ENCODE measurements around the gene POLE.

Gene POLE

DNA sequence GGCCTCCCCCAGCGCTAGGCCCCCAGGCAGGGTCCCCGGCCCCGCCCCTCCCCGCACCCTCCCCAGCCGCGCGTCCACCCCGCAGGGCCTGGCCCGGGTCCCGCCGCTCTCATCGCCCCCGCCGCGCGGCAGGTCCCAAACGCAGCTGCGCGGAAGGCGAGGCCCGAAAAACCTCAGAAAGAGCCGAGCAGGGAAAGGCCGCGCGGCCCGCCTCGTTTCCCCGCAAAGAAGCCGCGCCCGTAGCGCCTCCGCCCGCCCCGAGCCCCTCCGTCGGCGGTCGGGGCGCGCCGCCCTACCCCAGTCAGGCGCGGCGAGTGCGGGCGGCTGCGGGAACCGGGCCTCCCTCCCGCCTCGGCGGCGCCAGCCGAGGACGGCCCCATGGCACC, 324 bp downstream of the POLE start:
- H3K27ac Mint-ChIP-seq = peak overlapping the region; percentile 78
- intact Hi-C loops (cut with micrococcal nuclease) = loop anchor here (2.0 kb wide), 1 partner anchor 24 kb away; the partner anchor contains the start of gene PGAM5
- H3K4me3 Mint-ChIP-seq = peak overlapping the region; percentile 85
- H3K9me3 Mint-ChIP-seq = no peaks in the 10 kb centered on the region
- H3K27me3 Mint-ChIP-seq = peaks cover 8% of the 10 kb centered on the region
- H3K4me1 Mint-ChIP-seq (ENCODE audit: low read depth) = peaks cover 22% of the 10 kb centered on the region
- H3K36me3 Mint-ChIP-seq (ENCODE audit: low read depth) = no peaks in the 10 kb centered on the region

DNA sequence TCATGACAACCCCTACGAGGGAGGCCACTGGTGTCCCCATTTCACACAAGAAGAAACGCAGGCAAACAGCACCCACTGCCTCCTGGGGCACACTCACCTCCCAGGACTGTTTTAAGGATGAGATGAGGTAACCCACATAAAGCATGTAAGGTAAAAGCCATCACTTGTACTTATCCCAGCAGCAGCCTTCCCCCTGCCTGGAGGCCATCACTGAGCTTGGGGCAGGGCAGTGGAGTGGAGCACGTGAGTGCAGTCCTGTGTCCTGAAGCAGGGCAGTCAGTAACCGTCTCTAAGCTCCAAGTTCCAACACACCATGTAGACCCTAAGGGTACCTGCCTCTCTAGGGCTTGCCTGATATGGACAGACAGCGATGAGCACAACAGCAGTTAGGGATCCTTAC, 1.7 kb downstream of the POLE start:
- Mint-ChIP-seq H3K4me3 (no peak overlapping the region), H3K36me3 (ENCODE audit: low read depth) (peaks cover 10% of the 10 kb centered on the region), H3K27ac (no peak overlapping the region), H3K9me3 (no peaks in the 10 kb centered on the region), H3K4me1 (ENCODE audit: low read depth) (peaks cover 22% of the 10 kb centered on the region), H3K27me3 (peaks cover 8% of the 10 kb centered on the region)
- intact Hi-C loops (cut with micrococcal nuclease) = no loop called here

DNA sequence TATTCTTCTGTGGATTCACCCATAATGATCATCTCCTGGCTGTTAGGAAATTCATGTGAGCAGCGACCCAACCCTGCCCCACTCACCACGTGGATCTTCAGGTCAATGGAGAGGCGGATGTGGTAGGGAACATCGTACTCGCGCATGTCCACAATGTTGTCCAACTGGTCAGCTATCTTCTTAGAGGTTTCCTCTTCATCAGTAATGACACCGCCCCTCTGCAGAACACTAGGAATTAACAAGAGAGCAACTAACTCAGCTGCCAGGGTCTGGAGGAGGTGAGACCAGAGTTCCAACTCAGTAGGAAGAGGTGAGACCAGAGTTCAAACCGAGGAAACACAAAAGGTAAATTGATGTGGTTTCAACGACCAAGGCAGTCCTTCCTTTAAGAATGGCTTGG, 9.7 kb downstream of the POLE start:
- H3K27me3 Mint-ChIP-seq = no peaks in the 10 kb centered on the region
- intact Hi-C loops (cut with micrococcal nuclease) = no loop called here
- H3K36me3 Mint-ChIP-seq (ENCODE audit: low read depth) = peaks cover 90% of the 10 kb centered on the region
- H3K27ac Mint-ChIP-seq = no peak overlapping the region
- no peaks in the 10 kb centered on the region for H3K4me1 Mint-ChIP-seq (ENCODE audit: low read depth)
- no peaks in the 10 kb centered on the region for H3K9me3 Mint-ChIP-seq
- H3K4me3 Mint-ChIP-seq = no peak overlapping the region

DNA sequence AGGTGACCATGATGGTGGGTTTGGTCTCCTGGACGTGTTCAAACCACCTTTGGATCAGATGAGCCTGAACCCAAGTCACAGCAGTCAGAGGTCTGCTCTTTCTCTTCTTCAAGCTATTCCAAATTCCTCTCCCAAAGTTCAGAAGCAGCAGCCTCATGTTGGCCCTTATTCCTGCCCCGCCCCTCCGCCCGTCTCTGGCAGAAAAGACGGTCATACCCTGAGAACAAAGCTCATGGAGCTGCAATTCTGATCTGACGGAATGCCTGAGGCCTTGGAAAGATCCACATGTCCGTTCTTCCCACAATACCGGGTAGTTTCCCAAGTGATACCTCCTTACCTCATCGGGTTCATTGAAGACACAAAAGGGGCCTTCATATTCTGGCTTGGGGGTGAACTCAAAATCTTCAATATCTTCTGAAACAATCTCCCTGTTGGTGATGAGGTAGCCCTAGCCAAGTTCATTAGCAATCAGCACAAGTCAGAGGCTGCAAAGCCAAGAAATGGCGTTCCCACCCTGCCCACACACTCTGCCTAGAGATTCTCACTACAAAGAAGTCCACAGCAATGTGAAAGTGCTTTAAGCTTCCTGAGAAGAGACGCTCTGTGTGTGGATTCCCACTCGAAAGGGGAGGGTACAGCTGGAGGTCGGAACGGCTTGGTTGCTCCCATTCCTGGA, 11.2 kb downstream of the POLE start:
- H3K36me3 Mint-ChIP-seq (ENCODE audit: low read depth) = peaks cover 93% of the 10 kb centered on the region
- no peaks in the 10 kb centered on the region for H3K27me3 Mint-ChIP-seq
- H3K4me1 Mint-ChIP-seq (ENCODE audit: low read depth) = no peaks in the 10 kb centered on the region
- H3K27ac Mint-ChIP-seq = no peak overlapping the region
- intact Hi-C loops (cut with micrococcal nuclease) = no loop called here
- no peak overlapping the region for H3K4me3 Mint-ChIP-seq
- no peaks in the 10 kb centered on the region for H3K9me3 Mint-ChIP-seq

DNA sequence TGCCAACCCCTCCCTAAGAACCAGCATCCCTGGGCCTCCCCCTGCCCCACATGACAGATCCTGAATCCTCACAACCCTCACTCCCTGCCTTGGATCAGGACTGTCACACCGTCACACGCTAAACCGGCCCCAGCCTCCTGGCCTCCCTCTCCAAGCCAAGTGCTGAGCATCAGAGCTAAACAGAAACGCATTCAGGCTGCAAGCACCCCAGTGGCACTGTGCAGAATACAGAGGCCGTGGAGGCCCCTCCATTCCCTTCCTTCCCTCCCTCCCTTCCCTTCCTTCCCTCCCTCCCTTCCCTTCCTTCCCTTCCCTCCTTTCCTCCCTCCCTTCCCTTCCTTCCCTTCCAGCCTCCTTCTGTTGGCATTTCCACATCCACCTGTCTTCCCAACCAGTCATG, 12.6 kb downstream of the POLE start:
- Mint-ChIP-seq H3K27me3 (no peaks in the 10 kb centered on the region), H3K36me3 (ENCODE audit: low read depth) (peaks cover 86% of the 10 kb centered on the region), H3K9me3 (no peaks in the 10 kb centered on the region), H3K4me3 (no peak overlapping the region), H3K27ac (no peak overlapping the region), H3K4me1 (ENCODE audit: low read depth) (no peaks in the 10 kb centered on the region)
- intact Hi-C loops (cut with micrococcal nuclease) = no loop called here

DNA sequence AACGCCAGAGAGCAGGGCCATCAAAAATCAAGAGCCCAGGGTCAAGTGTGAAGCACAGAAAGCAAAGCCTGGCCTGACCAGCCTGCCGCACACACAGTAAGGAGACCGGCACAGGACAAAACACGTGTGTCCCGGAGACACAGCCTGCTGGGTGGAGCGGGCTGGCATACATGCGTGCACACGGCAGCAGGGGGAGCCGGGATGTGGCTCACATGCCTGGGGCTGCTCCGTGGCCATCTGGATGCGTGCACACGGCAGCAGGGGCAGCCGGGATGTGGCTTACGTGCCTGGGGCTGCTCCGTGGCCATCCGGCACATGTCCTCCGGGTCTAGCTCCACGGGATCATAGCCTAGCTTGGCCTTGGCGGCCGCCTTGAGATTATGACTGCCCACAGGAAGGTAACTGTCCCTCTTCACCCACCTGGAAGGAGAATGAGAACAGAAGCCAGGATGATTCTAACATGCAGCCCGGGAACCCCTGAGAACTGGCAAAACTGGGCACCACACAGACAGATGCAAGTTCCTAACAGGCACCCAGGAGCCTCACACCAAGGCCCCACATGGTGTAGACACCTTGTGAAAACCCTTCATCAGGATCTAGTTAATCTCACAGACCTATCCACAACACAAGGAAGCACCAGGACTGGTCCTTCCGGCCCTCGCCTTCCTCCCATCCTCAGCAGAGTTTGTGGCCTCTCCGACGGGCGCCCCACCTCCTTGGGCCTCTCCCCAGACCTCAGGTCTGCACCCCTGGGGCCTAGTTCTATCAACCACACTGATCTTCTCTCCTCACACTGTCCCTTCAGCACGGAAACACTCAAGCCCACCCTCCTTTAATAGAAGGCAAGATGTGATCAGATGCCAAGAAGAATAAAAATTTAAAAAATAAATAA, 13.6 kb downstream of the POLE start:
- Mint-ChIP-seq H3K36me3 (ENCODE audit: low read depth) (peaks cover 86% of the 10 kb centered on the region), H3K9me3 (no peaks in the 10 kb centered on the region), H3K4me3 (no peak overlapping the region), H3K27me3 (no peaks in the 10 kb centered on the region), H3K4me1 (ENCODE audit: low read depth) (no peaks in the 10 kb centered on the region), H3K27ac (no peak overlapping the region)
- intact Hi-C loops (cut with micrococcal nuclease) = no loop called here

DNA sequence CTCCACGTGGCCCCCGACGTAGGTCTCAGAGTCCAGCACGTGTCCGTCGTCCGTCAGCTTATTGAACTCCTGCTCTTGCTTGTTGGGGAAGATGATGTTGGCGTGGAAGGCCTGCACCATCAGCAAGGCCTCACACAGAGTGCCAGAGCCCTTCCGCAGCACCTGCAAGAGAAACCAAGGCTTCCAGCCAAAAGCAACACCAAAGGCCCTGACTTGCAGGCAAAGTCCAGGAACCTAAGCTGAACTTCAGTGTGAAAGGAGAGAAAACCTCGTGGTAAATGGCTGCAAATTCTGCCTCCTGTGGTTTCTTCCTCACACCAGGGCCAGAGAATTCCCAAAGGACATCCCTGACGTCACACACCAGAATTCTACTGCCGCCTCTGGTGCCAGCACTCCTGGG, 14.5 kb downstream of the POLE start:
- H3K36me3 Mint-ChIP-seq (ENCODE audit: low read depth) = peaks cover 86% of the 10 kb centered on the region

DNA sequence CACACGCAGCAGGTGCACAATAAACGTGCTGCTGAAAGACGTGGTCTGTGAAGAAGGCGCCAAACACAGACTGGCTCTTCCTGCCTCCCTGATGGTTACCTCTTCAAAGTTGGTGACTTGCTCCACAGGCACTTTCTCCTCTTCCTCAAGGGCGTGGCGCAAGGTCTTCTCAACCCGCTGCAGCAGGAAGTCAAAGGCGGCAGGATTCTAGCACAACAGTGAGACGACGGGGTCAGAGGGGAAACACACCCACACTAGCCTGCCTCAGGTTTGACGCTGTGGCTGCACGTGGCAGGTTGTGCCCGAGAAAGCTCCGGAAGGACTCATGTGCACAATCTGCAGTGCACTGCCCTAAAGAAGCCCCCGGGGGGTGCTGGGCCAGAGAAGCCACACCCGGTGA, 15.0 kb downstream of the POLE start:
- peaks cover 86% of the 10 kb centered on the region for H3K36me3 Mint-ChIP-seq (ENCODE audit: low read depth)
- intact Hi-C loops (cut with micrococcal nuclease) = no loop called here

More for the DNA sequence above, 14.5 kb downstream of the POLE start:
- no peaks in the 10 kb centered on the region for H3K4me1 Mint-ChIP-seq (ENCODE audit: low read depth)
- intact Hi-C loops (cut with micrococcal nuclease) = no loop called here
- no peak overlapping the region for H3K27ac Mint-ChIP-seq
- H3K27me3 Mint-ChIP-seq = no peaks in the 10 kb centered on the region
- no peaks in the 10 kb centered on the region for H3K9me3 Mint-ChIP-seq
- no peak overlapping the region for H3K4me3 Mint-ChIP-seq

DNA sequence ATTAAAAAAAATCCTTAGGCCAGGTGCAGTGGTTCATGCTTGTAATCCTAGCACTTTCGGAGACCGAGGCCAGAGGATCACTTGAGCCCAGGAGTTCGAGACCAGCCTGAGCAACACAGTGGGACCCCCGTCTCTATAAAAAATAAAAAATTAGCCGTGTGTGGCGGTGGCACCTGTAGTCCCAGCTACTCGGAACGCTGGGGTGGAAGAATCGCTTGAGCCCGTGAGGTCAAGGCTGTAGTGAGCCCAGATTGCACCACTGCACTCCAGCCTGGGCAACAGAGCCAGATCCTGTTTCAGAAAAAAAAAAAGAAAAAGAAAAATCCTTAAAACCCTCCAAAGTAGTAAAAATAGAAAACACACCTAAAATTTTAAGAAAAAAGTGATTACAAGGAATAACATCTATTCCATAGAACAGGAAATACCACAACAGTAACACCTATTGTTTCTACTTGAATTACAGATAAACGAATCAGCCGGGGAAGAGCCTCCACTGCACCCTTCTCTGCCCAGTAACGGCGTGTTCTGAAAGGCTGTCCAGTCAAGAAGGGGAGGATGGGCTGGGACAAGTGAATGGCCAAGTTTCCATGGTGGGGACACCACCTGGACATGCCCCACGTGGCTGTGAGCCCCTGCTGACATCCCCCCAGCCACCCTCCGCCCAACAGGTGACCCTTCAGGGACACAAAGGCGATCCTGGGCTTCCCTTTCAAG, 17.8 kb downstream of the POLE start:
- Mint-ChIP-seq H3K27ac (no peak overlapping the region), H3K4me1 (ENCODE audit: low read depth) (peaks cover 2% of the 10 kb centered on the region), H3K4me3 (no peak overlapping the region), H3K9me3 (no peaks in the 10 kb centered on the region), H3K27me3 (no peaks in the 10 kb centered on the region), H3K36me3 (ENCODE audit: low read depth) (peaks cover 86% of the 10 kb centered on the region)
- intact Hi-C loops (cut with micrococcal nuclease) = no loop called here

More for the DNA sequence above, 15.0 kb downstream of the POLE start:
- no peaks in the 10 kb centered on the region for H3K27me3 Mint-ChIP-seq
- no peak overlapping the region for H3K4me3 Mint-ChIP-seq
- no peaks in the 10 kb centered on the region for H3K9me3 Mint-ChIP-seq
- H3K4me1 Mint-ChIP-seq (ENCODE audit: low read depth) = no peaks in the 10 kb centered on the region
- H3K27ac Mint-ChIP-seq = no peak overlapping the region

DNA sequence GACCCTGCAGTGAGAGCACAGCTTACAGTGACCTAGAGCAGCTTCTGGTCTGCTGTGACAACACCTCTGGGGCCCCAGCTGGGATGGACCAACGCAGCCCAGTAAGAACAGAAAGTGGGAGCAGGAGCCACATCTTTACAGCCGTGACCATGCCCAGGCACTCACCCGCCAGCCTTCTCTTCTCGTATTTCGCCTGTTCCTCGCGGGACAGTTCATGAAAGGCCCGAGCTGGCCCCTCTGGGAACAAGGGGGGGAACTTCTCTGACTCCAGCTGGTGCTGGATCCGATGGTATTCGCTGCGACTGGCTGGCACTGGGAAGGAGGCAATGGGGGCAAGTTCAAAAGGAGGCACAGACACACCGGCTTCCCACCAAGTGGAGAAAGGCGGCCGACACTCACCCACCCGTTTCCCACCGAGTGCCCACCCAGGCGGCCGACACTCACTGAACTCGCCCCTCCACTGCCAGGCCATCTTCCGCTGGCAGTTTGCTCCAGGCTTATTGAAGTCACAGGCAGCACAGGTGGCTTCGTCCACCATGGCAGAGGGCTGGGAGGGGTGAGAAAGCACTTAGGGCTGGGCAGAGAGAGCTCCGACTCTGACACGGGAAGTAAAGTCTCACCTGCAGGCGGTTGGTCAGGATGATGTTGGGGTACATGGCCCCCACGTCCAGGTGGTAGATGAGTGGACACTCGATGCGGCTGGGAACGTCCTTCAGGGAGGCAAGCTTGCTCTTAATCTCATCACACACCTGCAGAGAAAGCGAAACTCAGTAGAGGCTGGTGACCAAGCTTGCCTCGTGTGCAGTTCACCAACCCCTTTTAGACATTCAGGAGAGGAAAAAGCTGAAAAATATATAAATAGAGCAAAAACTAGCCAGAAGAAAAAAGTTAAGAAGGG, 18.7 kb downstream of the POLE start:
- H3K4me3 Mint-ChIP-seq = no peak overlapping the region
- H3K27me3 Mint-ChIP-seq = no peaks in the 10 kb centered on the region
- H3K9me3 Mint-ChIP-seq = no peaks in the 10 kb centered on the region
- intact Hi-C loops (cut with micrococcal nuclease) = no loop called here
- H3K36me3 Mint-ChIP-seq (ENCODE audit: low read depth) = peaks cover 85% of the 10 kb centered on the region
- H3K27ac Mint-ChIP-seq = no peak overlapping the region
- peaks cover 8% of the 10 kb centered on the region for H3K4me1 Mint-ChIP-seq (ENCODE audit: low read depth)

DNA sequence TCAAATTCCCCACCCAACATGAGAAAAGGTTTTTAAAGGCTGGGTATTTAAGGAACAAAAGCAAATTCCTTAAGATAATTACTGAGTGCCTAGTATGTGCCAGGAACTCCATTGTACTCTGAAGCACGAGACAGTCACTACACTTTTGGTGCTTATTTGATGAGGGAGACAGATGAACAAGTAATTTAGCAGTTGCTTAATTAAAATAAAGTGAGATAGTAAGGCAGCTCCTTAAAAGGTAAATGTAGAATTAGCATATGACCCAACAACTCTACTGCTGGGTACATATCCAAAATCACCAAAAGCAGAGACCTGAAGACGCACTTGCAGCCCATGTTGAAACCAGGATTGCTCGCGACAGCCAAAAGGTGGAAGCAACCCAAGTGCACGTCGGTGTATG, 21.3 kb downstream of the POLE start:
- Mint-ChIP-seq H3K27ac (no peak overlapping the region), H3K36me3 (ENCODE audit: low read depth) (peaks cover 93% of the 10 kb centered on the region), H3K27me3 (no peaks in the 10 kb centered on the region), H3K4me3 (no peak overlapping the region), H3K4me1 (ENCODE audit: low read depth) (peaks cover 16% of the 10 kb centered on the region), H3K9me3 (no peaks in the 10 kb centered on the region)
- intact Hi-C loops (cut with micrococcal nuclease) = no loop called here

DNA sequence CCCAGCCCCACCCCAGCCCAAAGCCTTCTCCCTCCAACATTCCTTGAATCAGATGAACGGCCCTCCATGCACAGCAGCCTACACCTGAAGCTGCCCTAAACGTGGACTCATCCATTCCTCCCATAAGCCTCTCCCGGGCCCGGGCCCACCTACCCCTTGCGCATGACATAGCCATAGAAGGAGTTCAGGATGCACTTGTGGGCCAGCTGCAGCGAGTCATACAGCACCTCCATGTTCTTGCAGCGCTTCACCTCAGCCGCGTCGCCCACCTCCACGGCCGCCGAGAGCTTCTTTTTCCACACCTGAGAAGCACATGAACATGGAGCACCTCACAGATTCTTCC, 22.0 kb downstream of the POLE start:
- peaks cover 99% of the 10 kb centered on the region for H3K36me3 Mint-ChIP-seq (ENCODE audit: low read depth)
- H3K4me1 Mint-ChIP-seq (ENCODE audit: low read depth) = peaks cover 16% of the 10 kb centered on the region
- no peaks in the 10 kb centered on the region for H3K27me3 Mint-ChIP-seq

More for the DNA sequence above, 22.0 kb downstream of the POLE start:
- H3K27ac Mint-ChIP-seq = no peak overlapping the region
- no peaks in the 10 kb centered on the region for H3K9me3 Mint-ChIP-seq
- no peak overlapping the region for H3K4me3 Mint-ChIP-seq
- intact Hi-C loops (cut with micrococcal nuclease) = no loop called here

All from dendritic cell treated with granulocyte-macrophage colony-stimulating factor and Interleukin-4, amounts not matched to agents 40 ng/mL and 50 ng/mL, for 4 days (primary cell).